Measurements from ENCODE around the gene ROR1.
"Not testable (repeated sequence)": the region's sequence is repeated elsewhere in the genome, so short reads cannot be mapped to it uniquely, and the experiment has no call there.

The ROR1 gene

DNA sequence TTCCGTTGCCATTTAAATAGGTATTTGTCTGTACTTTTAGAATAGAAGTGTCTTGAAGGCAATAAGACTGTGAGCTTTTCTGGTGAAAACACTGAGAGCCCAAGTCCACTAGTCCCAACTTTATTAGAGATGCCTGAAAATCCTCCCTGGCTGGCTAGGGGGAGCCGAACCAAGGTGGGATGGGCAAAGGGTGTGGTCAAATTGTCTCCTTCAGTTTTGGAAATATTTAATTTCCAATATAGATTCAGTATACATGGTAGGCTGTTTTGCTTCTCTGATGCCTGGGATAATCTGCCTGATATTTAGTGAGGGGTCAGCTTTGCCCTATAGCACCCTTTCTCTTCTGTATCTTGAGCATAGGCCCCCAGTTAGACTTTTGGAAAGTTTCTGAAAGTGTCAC lies 3.5 kb downstream of the ROR1 start:
- DNase-seq, result no peak
- H3K36me3 Mint-ChIP-seq (ENCODE audit: low read depth), result no peaks in the 10 kb centered on the region
- H3K4me1 Mint-ChIP-seq (ENCODE audit: low read depth), result peaks cover 18% of the 10 kb centered on the region
- H3K9me3 Mint-ChIP-seq, result no peaks in the 10 kb centered on the region
- H3K27ac Mint-ChIP-seq, result no peak overlapping the region
- peaks cover 61% of the 10 kb centered on the region for H3K27me3 Mint-ChIP-seq
- H3K4me3 Mint-ChIP-seq, result no peak overlapping the region

DNA sequence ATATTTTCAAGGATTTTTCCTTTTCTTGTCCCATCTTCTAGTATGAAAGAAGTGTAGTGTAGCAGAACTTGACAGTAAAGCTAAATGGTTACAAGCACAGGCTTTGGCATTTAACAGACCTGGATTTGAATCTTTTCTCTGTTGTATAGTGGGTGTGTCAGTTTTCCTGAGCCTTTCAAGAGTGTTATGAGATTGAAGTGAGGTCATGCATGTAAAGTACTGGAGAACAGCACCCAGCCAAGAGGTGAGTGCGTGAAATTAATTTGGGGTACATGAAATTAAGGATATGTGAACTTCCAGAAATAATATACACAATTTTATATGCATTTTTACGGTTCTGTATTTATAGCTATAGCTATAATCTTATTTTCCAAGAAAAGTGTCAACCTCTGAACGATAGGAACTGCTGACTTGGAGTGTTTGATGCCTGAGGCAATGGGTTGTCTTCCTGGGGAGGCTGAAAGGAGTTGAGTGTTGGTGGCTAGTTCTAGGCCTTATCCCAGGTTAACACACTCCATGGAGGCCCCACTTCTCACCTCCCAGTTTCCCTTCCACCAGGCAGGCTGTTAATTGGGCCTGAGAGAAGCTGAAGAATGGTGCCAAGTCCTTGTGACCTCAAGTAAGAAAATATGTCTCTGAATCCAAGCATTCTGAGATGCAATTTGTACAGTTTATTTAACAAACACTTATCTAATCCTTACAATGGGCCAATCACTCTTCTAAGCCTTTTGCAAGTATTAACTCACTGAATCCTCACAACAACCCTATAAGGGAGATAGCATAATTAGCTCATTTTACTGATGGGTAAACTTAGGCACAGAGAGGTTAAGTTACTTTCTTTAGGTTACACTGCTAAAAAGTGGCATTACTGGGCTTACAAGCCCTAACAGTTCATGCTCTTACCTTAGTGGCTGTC lies 4.4 kb downstream of the ROR1 start:
- H3K9me3 Mint-ChIP-seq, result no peaks in the 10 kb centered on the region
- peaks cover 51% of the 10 kb centered on the region for H3K27me3 Mint-ChIP-seq
- H3K27ac Mint-ChIP-seq, result no peak overlapping the region
- peaks cover 14% of the 10 kb centered on the region for H3K4me1 Mint-ChIP-seq (ENCODE audit: low read depth)
- no peaks in the 10 kb centered on the region for H3K36me3 Mint-ChIP-seq (ENCODE audit: low read depth)
- no peak for DNase-seq
- H3K4me3 Mint-ChIP-seq, result no peak overlapping the region

DNA sequence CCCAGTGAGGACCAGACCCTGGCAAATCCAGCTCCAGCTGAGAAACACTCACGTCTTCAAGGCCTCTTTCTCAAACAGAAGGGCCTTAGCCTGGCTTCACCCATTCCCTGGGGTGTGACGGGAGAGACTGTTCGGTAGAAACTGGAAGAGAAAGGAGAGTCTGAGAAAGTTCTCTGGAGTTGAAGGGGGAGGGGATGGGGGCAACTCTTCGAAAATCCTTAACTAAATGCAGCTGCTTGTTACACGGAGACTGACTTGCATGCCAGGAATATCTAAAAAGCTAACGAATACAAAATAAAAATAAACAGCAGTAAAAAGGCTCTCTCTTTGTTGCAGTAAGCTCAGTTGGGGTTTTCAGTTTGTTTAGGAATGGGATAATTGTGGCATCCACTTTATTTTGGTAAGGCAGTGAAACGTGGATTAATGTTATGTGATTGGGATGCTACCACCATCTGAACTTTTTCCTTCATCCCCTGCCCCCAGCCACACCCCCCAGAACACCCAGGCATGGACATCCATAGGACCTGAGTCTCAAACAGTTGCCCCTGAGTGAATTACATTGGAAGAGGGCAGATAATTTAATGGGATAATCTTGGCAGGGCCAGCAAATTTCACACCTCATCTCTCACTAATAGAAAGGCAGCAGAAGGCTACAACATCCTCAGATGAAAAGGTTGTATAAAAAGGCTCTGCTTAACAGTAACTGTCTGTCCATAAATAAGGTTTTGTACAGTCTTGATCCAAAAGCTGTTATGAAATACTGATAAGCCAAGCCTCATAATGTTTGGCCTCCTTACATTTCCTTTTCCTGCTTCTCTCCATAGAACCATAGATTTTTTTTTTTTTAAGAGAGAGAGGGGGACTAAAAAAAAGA lies 5.8 kb downstream of the ROR1 start:
- Mint-ChIP-seq H3K27ac (no peak overlapping the region), H3K4me3 (no peak overlapping the region), H3K9me3 (no peaks in the 10 kb centered on the region), H3K27me3 (peaks cover 45% of the 10 kb centered on the region), H3K36me3 (ENCODE audit: low read depth) (no peaks in the 10 kb centered on the region), H3K4me1 (ENCODE audit: low read depth) (peaks cover 7% of the 10 kb centered on the region)
- DNase-seq, result no peak

DNA sequence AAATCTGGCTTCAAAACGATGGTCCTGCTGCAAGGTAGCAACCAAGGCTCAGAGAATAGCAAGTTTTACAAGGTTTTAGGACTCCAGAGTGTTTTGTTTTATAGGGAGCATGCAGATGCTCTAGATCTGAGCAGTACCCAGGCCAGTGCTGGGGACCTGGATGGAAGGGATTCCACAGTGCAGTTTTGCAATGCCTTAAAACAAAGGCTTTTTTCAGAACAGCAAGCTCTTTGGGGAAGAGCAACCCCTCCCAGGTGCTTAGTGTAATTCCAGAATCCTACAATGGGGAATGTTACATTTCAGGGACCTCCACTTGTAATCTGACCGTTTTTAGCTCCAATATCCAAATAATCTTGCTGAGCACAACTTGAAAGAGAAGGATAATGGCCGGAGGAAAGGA lies 6.7 kb downstream of the ROR1 start:
- no peaks in the 10 kb centered on the region for H3K36me3 Mint-ChIP-seq (ENCODE audit: low read depth)
- DNase-seq, result no peak
- H3K4me3 Mint-ChIP-seq, result no peak overlapping the region
- no peaks in the 10 kb centered on the region for H3K9me3 Mint-ChIP-seq
- no peaks in the 10 kb centered on the region for H3K4me1 Mint-ChIP-seq (ENCODE audit: low read depth)
- peaks cover 35% of the 10 kb centered on the region for H3K27me3 Mint-ChIP-seq
- no peak overlapping the region for H3K27ac Mint-ChIP-seq

DNA sequence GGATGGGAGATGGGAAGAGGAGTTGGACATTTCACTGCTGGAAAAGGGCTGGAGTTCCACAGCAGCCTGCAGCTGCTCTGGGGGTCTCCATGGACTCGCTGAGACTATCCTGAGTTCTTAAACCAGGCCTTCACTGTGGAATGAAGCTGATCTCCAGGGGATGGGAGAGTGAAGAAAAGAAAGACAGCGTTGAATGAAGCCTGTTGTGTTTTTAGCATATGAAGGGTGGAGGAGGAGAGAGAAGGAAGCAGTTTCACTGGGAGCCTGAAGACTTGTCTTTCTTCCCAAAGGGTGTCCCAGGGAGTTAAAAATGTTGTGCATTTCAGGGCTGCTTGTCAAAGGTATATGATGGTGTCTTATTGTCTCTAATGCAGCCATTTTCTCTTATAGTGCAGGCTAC lies 9.2 kb downstream of the ROR1 start:
- Mint-ChIP-seq H3K27ac (no peak overlapping the region), H3K4me3 (no peak overlapping the region), H3K27me3 (peaks cover 13% of the 10 kb centered on the region), H3K4me1 (ENCODE audit: low read depth) (no peaks in the 10 kb centered on the region), H3K36me3 (ENCODE audit: low read depth) (no peaks in the 10 kb centered on the region), H3K9me3 (no peaks in the 10 kb centered on the region)
- DNase-seq, result no peak

DNA sequence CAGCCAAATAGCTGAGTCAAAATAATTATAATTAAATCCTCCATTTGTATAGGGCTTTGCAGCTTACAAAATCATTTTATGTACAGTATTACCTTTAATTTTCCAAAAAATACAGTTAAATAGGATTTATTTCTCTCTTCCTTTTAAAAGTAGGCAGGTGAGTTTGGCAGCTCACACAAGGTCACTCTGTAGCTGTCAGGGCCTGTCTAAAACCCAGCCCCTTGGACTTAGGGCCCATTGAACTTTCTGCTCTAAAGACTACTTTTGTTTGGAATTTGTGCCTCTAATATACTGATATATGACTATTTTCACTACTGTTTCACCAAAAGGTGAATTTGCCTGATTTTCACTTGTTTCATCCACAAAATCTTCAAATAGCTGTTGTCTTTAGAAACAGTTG lies 10.3 kb downstream of the ROR1 start:
- Mint-ChIP-seq H3K27me3 (peaks cover 6% of the 10 kb centered on the region), H3K4me1 (ENCODE audit: low read depth) (no peaks in the 10 kb centered on the region), H3K9me3 (no peaks in the 10 kb centered on the region), H3K4me3 (no peak overlapping the region), H3K36me3 (ENCODE audit: low read depth) (no peaks in the 10 kb centered on the region), H3K27ac (no peak overlapping the region)
- DNase-seq, result no peak

DNA sequence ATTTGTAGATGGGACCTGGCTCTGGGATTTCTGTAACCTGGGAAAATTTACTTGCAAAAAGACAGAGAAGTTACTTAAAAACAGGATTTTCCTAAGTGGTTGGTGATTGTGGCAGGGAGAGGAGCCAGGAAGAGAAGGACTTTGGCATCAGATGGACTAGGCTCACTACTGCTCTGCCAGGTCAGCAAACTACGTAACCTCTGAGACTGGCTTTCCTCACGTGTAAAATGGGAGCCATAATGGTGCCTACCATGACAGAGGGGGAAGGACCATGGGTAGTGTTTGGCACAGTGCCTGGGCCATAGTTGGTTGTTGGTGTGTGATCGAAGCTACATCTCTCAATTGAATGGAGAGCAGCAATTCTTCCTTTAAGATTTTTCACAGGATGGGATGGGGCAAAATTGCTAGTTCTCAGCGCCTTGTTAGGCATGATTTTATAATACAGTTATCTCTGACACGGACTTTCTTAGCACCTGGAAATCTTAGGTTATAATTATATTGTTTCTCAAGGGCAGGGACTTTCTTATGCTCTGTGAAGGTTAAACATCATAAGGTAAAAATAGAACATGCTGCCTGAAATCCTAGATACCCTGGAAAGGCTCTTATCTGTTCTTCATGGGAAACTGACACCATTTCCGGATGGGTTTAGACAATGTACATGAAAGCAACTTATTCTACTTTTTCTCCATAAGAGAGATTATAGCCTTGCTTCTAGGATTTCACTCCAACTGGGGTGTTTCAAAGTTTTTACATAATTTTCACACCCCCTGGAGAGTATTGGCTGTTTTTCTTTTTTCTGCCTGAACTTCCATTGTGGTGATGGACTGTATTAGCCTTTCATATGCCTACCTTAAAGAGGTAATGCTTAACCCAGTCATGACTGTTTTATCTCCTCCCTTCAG lies 10.9 kb downstream of the ROR1 start:
- Mint-ChIP-seq H3K4me3 (no peak overlapping the region), H3K27ac (no peak overlapping the region), H3K36me3 (ENCODE audit: low read depth) (no peaks in the 10 kb centered on the region), H3K4me1 (ENCODE audit: low read depth) (no peaks in the 10 kb centered on the region), H3K9me3 (no peaks in the 10 kb centered on the region), H3K27me3 (peaks cover 4% of the 10 kb centered on the region)
- DNase-seq, result no peak

DNA sequence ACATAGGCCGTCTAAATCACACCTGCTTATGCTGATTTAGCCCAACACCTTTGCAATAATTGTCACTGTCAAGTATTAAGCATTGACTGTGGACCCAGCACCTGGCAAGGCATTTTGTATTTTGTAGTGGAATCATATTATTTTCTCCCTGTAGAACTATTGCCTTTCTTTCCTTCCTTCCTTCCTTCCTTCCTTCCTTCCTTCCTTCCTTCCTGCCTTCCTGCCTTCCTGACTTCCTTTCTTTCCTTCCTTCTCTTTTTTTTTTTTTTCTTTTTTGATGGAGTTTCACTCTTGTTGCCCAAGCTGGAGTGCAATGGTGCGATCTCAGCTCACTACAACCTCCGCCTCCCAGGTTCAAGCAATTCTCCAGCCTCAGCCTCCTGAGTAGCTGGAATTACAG lies 13.5 kb downstream of the ROR1 start:
- H3K36me3 Mint-ChIP-seq (ENCODE audit: low read depth); H3K27me3 Mint-ChIP-seq; H3K4me3 Mint-ChIP-seq; DNase-seq; H3K27ac Mint-ChIP-seq; H3K9me3 Mint-ChIP-seq; H3K4me1 Mint-ChIP-seq (ENCODE audit: low read depth): not testable (repeated sequence)

DNA sequence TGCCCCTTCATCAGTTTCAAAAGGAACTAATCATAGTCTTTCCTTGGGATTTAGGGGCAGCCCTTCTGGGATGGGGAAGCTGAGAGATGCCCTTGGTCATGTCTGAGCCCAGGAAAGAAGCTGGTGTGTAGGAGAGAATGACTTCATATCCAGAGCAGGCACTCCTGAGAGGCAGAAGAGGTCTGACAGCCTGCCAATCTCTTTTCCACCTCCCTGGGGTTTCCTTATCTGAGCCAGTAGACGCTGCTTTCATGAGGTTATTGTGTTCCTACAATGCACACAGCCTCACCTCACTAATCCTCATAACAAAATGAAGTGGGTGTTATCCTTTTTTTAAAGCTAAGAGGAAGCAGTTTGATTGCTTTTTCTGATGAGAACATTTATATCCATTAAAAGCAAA lies 14.1 kb downstream of the ROR1 start:
- no peak overlapping the region for H3K27ac Mint-ChIP-seq
- H3K36me3 Mint-ChIP-seq (ENCODE audit: low read depth), result no peaks in the 10 kb centered on the region
- no peaks in the 10 kb centered on the region for H3K4me1 Mint-ChIP-seq (ENCODE audit: low read depth)
- H3K4me3 Mint-ChIP-seq, result no peak overlapping the region
- H3K9me3 Mint-ChIP-seq, result no peaks in the 10 kb centered on the region
- no peak for DNase-seq
- H3K27me3 Mint-ChIP-seq, result peaks cover 2% of the 10 kb centered on the region

DNA sequence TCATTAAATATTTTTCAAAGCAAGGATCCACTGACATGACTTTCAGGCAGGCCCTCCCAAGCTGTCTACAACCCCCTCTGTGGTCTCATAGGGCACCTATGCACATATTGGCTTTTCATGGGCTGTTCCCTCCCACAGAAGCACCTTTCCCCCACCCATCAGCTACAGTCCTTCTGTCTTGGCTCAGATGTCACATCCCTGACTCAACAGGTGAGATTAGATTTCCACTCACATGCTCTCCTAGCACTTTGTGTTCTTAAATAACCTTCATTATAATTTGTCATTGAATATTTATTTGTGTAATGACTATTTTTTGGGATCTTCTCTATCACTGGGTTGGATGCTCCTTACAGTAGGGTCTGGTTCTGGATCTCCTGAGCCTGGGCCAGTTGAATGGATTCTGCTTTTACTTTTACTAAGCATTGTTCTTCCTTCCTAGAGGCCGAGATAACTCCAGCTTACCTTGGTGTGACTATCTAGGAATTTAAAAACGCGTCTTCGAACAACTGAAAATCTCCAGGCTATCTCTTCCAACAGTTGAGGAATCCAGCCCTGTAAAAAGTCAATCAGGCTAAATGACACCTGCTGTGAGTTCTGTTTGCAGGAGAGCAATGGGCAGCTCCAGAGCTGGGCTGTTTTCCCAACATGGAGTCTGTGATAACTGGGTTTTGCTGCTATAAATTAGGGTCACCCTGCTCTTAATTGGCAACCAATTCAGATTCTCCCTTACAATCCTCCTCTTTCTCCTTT lies 16.2 kb downstream of the ROR1 start:
- H3K4me1 Mint-ChIP-seq (ENCODE audit: low read depth), result no peaks in the 10 kb centered on the region
- no peaks in the 10 kb centered on the region for H3K36me3 Mint-ChIP-seq (ENCODE audit: low read depth)
- no peak overlapping the region for H3K27ac Mint-ChIP-seq
- no peak overlapping the region for H3K4me3 Mint-ChIP-seq
- H3K9me3 Mint-ChIP-seq, result no peaks in the 10 kb centered on the region
- no peak for DNase-seq
- peaks cover 2% of the 10 kb centered on the region for H3K27me3 Mint-ChIP-seq

DNA sequence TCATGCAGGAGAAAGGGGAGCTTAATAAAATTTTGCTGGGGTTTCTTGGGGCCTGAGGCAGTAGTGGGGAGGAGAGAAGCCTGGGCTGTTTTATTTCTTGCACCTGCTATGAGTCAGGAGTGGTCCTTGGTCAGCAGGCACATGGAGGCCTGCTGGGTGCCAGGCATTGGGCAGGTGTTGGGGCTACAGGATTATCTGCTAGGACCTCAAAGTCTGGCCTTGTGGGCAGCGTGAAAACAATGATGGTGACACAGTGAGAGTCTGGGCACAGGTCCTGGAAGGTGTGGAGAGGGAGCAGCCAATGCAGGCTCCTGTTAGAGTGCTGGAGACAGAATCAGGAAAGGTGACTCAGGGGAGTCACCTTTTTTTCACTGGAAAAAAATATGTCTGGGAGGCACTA lies 17.2 kb downstream of the ROR1 start:
- Mint-ChIP-seq H3K27me3 (peaks cover 2% of the 10 kb centered on the region), H3K4me1 (ENCODE audit: low read depth) (no peaks in the 10 kb centered on the region), H3K36me3 (ENCODE audit: low read depth) (no peaks in the 10 kb centered on the region), H3K4me3 (no peak overlapping the region), H3K27ac (no peak overlapping the region), H3K9me3 (no peaks in the 10 kb centered on the region)
- DNase-seq, result no peak

DNA sequence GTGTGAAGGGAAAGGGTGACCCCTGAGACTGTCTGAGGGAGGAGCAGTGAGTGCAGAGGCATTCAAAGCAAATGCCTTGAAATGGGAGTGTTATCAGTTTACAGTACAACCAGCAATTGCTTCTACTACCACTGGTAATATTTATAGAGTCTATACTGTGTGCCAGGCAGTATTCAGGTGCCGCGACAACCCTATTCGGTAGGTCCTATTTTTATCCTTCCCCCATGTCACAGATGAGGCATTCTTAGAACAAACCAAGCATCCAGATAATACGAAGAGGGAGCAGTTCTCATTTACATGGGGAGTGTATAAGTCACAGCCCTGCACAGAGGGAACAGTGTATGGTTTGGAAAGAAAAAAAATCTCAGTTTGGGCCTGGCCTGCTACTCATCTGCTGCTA lies 18.3 kb downstream of the ROR1 start:
- Mint-ChIP-seq H3K36me3 (ENCODE audit: low read depth) (no peaks in the 10 kb centered on the region), H3K4me3 (no peak overlapping the region), H3K27ac (no peak overlapping the region), H3K4me1 (ENCODE audit: low read depth) (no peaks in the 10 kb centered on the region), H3K9me3 (no peaks in the 10 kb centered on the region), H3K27me3 (peaks cover 2% of the 10 kb centered on the region)
- DNase-seq, result no peak

DNA sequence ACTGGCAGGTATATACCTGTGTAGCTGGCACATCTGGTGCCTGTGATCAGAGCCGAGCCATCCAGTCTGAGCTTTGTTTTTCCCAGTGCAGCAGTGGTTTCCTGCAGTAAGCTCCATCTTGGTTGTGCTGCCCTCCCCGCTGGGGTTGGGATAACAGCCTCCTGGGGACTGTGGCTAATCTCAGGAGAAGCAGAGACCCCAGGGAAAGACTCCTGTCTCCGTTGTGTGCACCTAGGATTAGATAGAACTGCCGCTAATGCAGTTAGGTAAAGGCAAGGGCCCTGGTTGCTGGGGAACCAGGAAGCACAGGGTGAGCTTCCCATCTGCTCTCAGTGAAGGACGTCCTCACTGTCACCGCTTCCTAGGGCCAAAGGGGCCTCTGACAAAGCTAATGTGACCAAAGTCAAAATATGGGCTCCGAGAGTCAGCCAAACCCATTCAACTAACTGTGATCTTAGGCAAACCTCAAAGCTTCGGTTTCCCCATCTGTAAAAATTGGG lies 20.0 kb downstream of the ROR1 start:
- H3K4me1 Mint-ChIP-seq (ENCODE audit: low read depth), result no peaks in the 10 kb centered on the region
- peaks cover 2% of the 10 kb centered on the region for H3K27me3 Mint-ChIP-seq
- DNase-seq, result no peak
- no peak overlapping the region for H3K27ac Mint-ChIP-seq
- no peaks in the 10 kb centered on the region for H3K9me3 Mint-ChIP-seq
- no peak overlapping the region for H3K4me3 Mint-ChIP-seq
- no peaks in the 10 kb centered on the region for H3K36me3 Mint-ChIP-seq (ENCODE audit: low read depth)

DNA sequence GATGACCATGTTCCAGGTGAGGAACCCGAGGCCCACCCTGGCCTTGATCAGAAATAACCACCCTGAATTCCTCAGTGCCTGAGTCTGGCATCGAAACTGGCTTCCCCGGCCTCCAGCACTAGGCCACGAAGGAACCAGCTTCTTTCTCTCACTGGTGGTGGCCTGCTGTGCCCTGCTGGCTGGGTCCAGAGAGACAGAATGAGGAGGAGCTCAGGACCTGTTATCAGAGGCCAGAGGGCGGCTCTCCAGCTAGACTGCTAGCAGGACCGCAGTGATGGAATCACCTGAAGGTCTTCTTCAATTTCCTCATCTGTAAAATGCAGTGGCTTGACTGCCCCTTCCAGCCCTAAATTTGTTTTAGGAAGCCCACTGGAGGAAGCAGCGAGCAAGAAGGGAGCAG lies 20.5 kb downstream of the ROR1 start:
- Mint-ChIP-seq H3K4me3 (no peak overlapping the region), H3K27me3 (peaks cover 4% of the 10 kb centered on the region), H3K9me3 (no peaks in the 10 kb centered on the region), H3K27ac (no peak overlapping the region), H3K36me3 (ENCODE audit: low read depth) (no peaks in the 10 kb centered on the region), H3K4me1 (ENCODE audit: low read depth) (no peaks in the 10 kb centered on the region)
- no peak for DNase-seq

Data from activated T-cell treated with anti-CD3 and anti-CD28 coated beads, Interleukin-2, amount 50 U/mL, for 24 hours (primary cell).